GM12891 (cell line): ENCODE results near the gene PRDM1.

Source experiments
- POLR2A ChIP-seq: IDR thresholded peaks from 2 replicates; pipeline ENCODE4 v1.6.1; 2011; ENCODE audit warnings: low read depth, low read length, control low read depth
- POLR2AphosphoS5 ChIP-seq: IDR thresholded peaks from 2 replicates; pipeline ENCODE4 v1.6.1; 2011; ENCODE audit warnings: low read depth, low read length, control low read depth
- POU2F2 ChIP-seq: IDR thresholded peaks from 2 replicates; pipeline ENCODE4 v1.6.1; 2011; ENCODE audit warnings: low read depth, mild to moderate bottlenecking, control low read depth, low read length, moderate library complexity
- SPI1 ChIP-seq: IDR thresholded peaks from 2 replicates; pipeline ENCODE4 v1.6.1; 2011; ENCODE audit warnings: low read depth, low read length, control low read depth

DNA sequence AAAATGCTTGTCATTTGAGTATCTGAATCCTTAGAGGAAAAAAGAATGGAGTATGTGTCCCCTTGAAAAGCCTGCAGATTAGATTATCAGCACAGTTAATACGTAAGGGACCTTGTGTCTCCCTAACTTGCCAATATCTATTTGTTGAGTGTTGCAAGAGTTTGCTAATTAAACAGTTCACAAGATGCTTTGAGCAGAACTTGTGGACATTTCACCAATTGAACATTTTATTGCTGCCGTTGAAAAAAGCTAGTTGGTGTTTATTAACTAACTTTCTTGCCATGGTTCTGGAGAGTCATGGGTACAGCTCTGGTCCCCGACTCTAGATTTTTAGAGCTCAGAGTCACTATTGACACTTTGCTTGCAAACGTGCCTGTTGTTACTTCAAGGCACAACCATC is 30.6 kb upstream of the PRDM1 start:
- no peak for TF ChIP-seq POLR2AphosphoS5
- TF ChIP-seq POLR2A: no peak
- no peak for TF ChIP-seq POU2F2
- TF ChIP-seq SPI1: no peak
